GM12878 (cell line): ENCODE results near the gene ZNF423.

ENCODE experiments used
- CBX3 ChIP-seq: fragments of 200-600 bp; sonication (generic); IDR thresholded peaks from 2 replicates; pipeline ENCODE4 v1.6.1; 2016; ENCODE audit warnings: low read depth, borderline replicate concordance
- CHD2 ChIP-seq: IDR thresholded peaks from 2 replicates; pipeline ENCODE4 v1.6.1; 2011; ENCODE audit warnings: low read depth, low read length, improper control_type of control experiment, borderline replicate concordance
- EP300 ChIP-seq, 2 experiments: fragments of 150-350 bp in 1 of 2; IDR thresholded peaks; 2 replicates each; pipeline ENCODE4 v1.6.1; 2011 to 2012; ENCODE audit warnings: low read depth in 2 of 2, low read length in 2 of 2, borderline replicate concordance in 1 of 2, improper control_type of control experiment in 1 of 2, inconsistent platforms in 1 of 2; ENCODE audit not compliant: control insufficient read depth in 1 of 2
- EZH2 ChIP-seq: IDR thresholded peaks from 2 replicates; pipeline ENCODE4 v1.6.1; 2012; ENCODE audit warnings: low read depth, mild to moderate bottlenecking, control low read depth, inconsistent platforms, low read length, borderline replicate concordance; ENCODE audit not compliant: control insufficient read depth
- FOS ChIP-seq: IDR thresholded peaks from 3 replicates; pipeline ENCODE4 v1.6.1; 2011; ENCODE audit warnings: borderline replicate concordance; ENCODE audit not compliant: insufficient read length; ENCODE audit errors: extremely low read depth
- FOXK2 ChIP-seq: fragments of 450-650 bp; IDR thresholded peaks from 2 replicates; pipeline ENCODE4 v1.6.1; 2017; ENCODE audit warnings: mild to moderate bottlenecking, moderate library complexity
- POLR2A ChIP-seq: IDR thresholded peaks from 2 replicates; pipeline ENCODE4 v1.6.1; 2011; ENCODE audit warnings: low read depth, mild to moderate bottlenecking, low read length
- RB1 ChIP-seq: fragments of 450-650 bp; formaldehyde crosslinking; IDR thresholded peaks from 2 replicates; pipeline ENCODE4 v1.6.1; 2017; ENCODE audit warnings: mild to moderate bottlenecking, borderline replicate concordance
- RBBP5 ChIP-seq: fragments of 200-600 bp; sonication (generic); conservative IDR thresholded peaks from 2 replicates; pipeline ENCODE4 v1.6.1; 2016
- TAF1 ChIP-seq: IDR thresholded peaks from 2 replicates; pipeline ENCODE4 v1.6.1; 2011; ENCODE audit warnings: mild to moderate bottlenecking, low read depth, low read length, borderline replicate concordance
- TF ChIP-seq, protein P1 (sequence below), 3 experiments: IDR thresholded peaks in 2 of 3; conservative IDR thresholded peaks in 1 of 3; 2 replicates each; pipeline ENCODE4 v1.5.1; 2011; ENCODE audit warnings: low read depth in 3 of 3, low read length in 3 of 3, mild to moderate bottlenecking in 3 of 3, control low read depth in 2 of 3, moderate library complexity in 2 of 3, inconsistent platforms in 1 of 3, mixed read lengths in 1 of 3; ENCODE audit not compliant: control insufficient read depth in 2 of 3, insufficient read depth in 1 of 3; ENCODE audit errors: extremely low read depth in 1 of 3
- TF ChIP-seq, protein P2 (sequence below): IDR thresholded peaks from 2 replicates; pipeline ENCODE4 v1.6.1; 2011; ENCODE audit warnings: low read depth, low read length, improper control_type of control experiment, borderline replicate concordance

DNA sequence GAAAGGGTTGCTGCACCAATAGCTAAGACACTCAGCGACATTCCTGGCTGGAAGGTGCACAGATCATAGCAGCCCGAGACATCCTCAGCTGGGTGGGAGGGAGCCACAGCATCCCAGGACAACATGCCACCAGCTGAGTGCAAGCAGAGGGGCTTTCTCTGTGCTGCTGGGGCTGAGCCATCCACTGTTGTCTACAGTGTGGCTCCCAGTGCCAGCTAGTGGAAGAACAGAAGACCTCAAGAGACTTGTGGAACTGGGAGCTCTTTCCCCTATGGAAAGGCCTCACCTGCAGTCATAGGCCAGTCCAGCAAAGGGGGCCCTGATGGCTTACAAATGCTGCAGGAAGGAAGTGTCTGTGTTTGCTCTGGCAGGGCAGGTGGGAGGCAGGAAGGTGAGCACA, 351.3 kb downstream of the ZNF423 start:
- TF ChIP-seq, protein P1, sequence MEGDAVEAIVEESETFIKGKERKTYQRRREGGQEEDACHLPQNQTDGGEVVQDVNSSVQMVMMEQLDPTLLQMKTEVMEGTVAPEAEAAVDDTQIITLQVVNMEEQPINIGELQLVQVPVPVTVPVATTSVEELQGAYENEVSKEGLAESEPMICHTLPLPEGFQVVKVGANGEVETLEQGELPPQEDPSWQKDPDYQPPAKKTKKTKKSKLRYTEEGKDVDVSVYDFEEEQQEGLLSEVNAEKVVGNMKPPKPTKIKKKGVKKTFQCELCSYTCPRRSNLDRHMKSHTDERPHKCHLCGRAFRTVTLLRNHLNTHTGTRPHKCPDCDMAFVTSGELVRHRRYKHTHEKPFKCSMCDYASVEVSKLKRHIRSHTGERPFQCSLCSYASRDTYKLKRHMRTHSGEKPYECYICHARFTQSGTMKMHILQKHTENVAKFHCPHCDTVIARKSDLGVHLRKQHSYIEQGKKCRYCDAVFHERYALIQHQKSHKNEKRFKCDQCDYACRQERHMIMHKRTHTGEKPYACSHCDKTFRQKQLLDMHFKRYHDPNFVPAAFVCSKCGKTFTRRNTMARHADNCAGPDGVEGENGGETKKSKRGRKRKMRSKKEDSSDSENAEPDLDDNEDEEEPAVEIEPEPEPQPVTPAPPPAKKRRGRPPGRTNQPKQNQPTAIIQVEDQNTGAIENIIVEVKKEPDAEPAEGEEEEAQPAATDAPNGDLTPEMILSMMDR (IDR thresholded peaks at IDR 0.05 in 2 of 3, conservative IDR thresholded peaks at IDR 0.05 in 1 of 3; ENCODE audit: control insufficient read depth in 2 of 3, extremely low read depth in 1 of 3, insufficient read depth in 1 of 3, low read depth in 3 of 3, low read length in 3 of 3), result no peak
- no peak for TF ChIP-seq CHD2
- no peak for TF ChIP-seq POLR2A
- no peak for TF ChIP-seq TAF1
- TF ChIP-seq EZH2, result no peak
- TF ChIP-seq FOS, result no peak
- TF ChIP-seq, protein P2, sequence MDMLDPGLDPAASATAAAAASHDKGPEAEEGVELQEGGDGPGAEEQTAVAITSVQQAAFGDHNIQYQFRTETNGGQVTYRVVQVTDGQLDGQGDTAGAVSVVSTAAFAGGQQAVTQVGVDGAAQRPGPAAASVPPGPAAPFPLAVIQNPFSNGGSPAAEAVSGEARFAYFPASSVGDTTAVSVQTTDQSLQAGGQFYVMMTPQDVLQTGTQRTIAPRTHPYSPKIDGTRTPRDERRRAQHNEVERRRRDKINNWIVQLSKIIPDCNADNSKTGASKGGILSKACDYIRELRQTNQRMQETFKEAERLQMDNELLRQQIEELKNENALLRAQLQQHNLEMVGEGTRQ, result no peak
- TF ChIP-seq RB1, result no peak
- TF ChIP-seq CBX3, result no peak
- no peak for TF ChIP-seq FOXK2
- no peak for TF ChIP-seq EP300 (IDR thresholded peaks at IDR 0.05; ENCODE audit: borderline replicate concordance in 1 of 2, control insufficient read depth in 1 of 2, low read depth in 2 of 2, low read length in 2 of 2)
- TF ChIP-seq RBBP5, result no peak
